ENCODE data around the gene MIEN1. TPM values are rescaled to one million over a fixed set of nuclear protein-coding genes. Genes with fewer than 3 reads are reported as not detected.

The MIEN1 gene
- total RNA-seq, 2 donors from 2014 or later: 27.1 to 30.3 TPM

GRCh38 chr17:39704821-39705551 is 25.3 kb downstream of the MIEN1 start:
- DNase-seq (ENCODE audit: low spot score) (peak; percentile 30), ATAC-seq (ENCODE audit: insufficient number of reproducible peaks, low FRiP score, low read depth) (peak; percentile 85)
- H3K9me3 ChIP-seq: no peaks in the 10 kb centered on the region
- peak overlapping the region; percentile 8 for H3K4me3 ChIP-seq
- peaks cover 16 to 62% of the 10 kb centered on the region in 2 donors for H3K4me1 ChIP-seq (ENCODE audit: control insufficient read depth in 1 of 2, low read depth in 2 of 2)
- peak overlapping the region; percentile 83 to 85 for H3K27ac ChIP-seq
- H3K36me3 ChIP-seq: peaks cover 32% of the 10 kb centered on the region
- no peaks in the 10 kb centered on the region for H3K27me3 ChIP-seq (replicated peaks; ENCODE audit: insufficient read depth)
- TF ChIP-seq CTCF (IDR thresholded peaks at IDR 0.05): peak; percentile 65

GRCh38 chr17:39703913-39704312 is 26.4 kb downstream of the MIEN1 start:
- TF ChIP-seq CTCF (IDR thresholded peaks at IDR 0.05): no peak
- no peak for DNase-seq (ENCODE audit: low spot score)
- no peaks in the 10 kb centered on the region for H3K27me3 ChIP-seq (replicated peaks; ENCODE audit: insufficient read depth)
- H3K27ac ChIP-seq: peak overlapping the region; percentile 83 to 85
- no peak for ATAC-seq (ENCODE audit: insufficient number of reproducible peaks, low FRiP score, low read depth)
- H3K36me3 ChIP-seq: peaks cover 21% of the 10 kb centered on the region
- no peaks in the 10 kb centered on the region for H3K9me3 ChIP-seq
- peaks cover 16 to 70% of the 10 kb centered on the region in 2 donors for H3K4me1 ChIP-seq (ENCODE audit: control insufficient read depth in 1 of 2, low read depth in 2 of 2)
- H3K4me3 ChIP-seq: no peak overlapping the region

GRCh38 chr17:39702901-39703893 is 27.1 kb downstream of the MIEN1 start:
- no peaks in the 10 kb centered on the region for H3K27me3 ChIP-seq (replicated peaks; ENCODE audit: insufficient read depth)
- H3K9me3 ChIP-seq: no peaks in the 10 kb centered on the region
- ATAC-seq (ENCODE audit: insufficient number of reproducible peaks, low FRiP score, low read depth) (no peak), DNase-seq (ENCODE audit: low spot score) (no peak)
- peaks cover 16 to 75% of the 10 kb centered on the region in 2 donors for H3K4me1 ChIP-seq (ENCODE audit: control insufficient read depth in 1 of 2, low read depth in 2 of 2)
- H3K36me3 ChIP-seq: peaks cover 14% of the 10 kb centered on the region
- H3K4me3 ChIP-seq: no peak overlapping the region
- H3K27ac ChIP-seq: peak overlapping the region; percentile 83 to 85
- no peak for TF ChIP-seq CTCF (IDR thresholded peaks at IDR 0.05)

- no peak for ATAC-seq (ENCODE audit: insufficient number of reproducible peaks, low FRiP score, low read depth)
- H3K27ac ChIP-seq: peak overlapping the region; percentile 19 to 85
- peak overlapping the region; percentile 87 for H3K4me3 ChIP-seq
- H3K36me3 ChIP-seq: peaks cover 1% of the 10 kb centered on the region
- DNase-seq (ENCODE audit: low spot score): no peak
- H3K27me3 ChIP-seq (replicated peaks; ENCODE audit: insufficient read depth): no peaks in the 10 kb centered on the region
- H3K4me1 ChIP-seq (ENCODE audit: control insufficient read depth in 1 of 2, low read depth in 2 of 2): peaks cover 16 to 71% of the 10 kb centered on the region in 2 donors
- H3K9me3 ChIP-seq: no peaks in the 10 kb centered on the region
- TF ChIP-seq CTCF (IDR thresholded peaks at IDR 0.05): no peak
Measured at GRCh38 chr17:39701784-39702422, 28.4 kb downstream of the MIEN1 start.
